Middle frontal gyrus (tissue), 1 donor: ENCODE data around the gene YES1.
"Not testable (repeated sequence)": the region's sequence is repeated elsewhere in the genome, so short reads cannot be mapped to it uniquely, and the experiment has no call there.

ENCODE experiments used
- DNase-seq: peaks from one replicate; pipeline ENCODE4 v3.0.0-alpha.2; 2015; ENCODE audit warnings: low spot score; ENCODE audit errors: extremely low spot score

Gene YES1

DNA sequence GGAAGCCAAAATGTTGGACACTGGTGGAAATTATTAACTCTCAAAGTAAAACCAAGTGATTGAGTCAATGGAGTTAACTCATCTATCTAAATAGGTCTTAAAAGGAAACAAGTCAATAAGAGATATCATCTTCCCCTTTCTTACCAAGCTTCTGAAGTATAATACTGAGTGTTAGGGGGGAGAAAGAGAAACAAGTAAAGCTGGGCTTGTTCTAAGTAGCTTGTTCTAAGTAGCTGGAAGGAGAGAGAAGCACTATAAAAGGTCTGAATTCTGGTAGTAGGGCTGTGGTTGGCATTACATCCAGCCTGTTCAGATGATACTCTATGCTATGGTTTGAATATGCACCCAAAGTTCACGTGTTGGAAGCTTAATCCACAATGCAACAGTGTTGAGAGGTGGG, 26.8 kb downstream of the YES1 start:
- no peak for DNase-seq

DNA sequence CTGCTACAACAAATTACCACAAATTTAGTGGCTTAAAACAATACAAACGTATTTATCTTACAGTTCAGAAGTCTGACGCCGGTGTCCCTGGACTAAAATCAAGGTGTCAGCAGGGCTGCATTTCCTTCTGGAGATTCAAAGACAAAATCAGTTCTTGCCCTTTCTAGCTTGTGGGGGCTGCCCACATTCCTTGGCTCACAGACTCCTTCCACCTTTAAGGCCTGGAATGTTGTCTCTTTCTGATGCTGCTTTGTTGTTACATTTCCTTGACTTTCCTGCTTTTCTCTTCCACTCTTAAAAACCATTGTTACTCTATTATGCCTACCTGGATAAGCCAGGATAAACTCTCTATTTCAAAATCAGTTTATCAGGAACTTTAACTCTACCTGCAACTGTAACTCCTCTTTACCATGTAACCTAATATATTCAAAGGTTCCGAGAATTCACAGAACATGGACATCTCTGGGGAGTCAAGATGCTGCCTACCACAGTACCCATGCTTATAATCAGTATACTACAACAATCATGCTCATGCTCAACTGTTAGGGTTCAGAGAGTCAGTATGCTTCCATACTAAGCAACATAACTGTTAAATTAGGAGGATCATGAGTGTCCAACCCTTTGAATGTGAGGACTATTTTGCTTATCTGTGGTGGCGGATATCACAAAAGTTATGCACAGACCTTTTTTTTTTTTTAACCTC, 27.4 kb downstream of the YES1 start:
- DNase-seq: no peak

DNA sequence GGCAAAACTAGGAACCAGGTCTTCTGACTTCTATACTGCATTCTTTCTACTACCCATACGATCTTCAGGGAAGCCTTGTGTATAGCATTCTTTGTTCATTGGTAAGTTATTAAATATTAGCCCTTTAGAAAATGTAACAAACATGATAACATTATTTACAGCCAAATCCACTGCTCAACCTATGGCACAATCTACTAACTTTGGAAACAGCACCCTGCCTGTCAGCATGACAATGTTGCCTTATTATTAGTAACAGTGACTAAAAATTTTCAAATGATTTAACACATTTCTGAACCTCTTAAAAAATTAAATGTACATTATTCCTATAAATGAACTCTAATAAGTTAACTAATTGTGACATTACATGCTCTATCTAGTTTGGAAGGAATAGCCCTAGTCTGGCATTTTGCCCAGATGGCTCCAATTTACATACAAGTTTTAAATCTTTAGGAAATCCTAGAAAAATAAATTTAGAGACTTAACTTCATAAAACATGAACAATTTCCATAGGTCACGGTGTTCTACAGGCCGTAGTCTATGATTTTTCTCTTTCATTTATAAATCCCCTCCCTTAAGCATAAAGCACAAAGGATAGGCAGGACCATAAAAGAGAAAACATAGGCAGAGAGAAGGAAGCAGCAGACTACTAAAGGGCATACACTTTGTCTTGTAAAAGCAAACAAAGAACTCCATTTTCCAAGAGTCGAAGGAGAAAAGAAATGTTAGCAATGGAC, 33.7 kb downstream of the YES1 start:
- DNase-seq: no peak

DNA sequence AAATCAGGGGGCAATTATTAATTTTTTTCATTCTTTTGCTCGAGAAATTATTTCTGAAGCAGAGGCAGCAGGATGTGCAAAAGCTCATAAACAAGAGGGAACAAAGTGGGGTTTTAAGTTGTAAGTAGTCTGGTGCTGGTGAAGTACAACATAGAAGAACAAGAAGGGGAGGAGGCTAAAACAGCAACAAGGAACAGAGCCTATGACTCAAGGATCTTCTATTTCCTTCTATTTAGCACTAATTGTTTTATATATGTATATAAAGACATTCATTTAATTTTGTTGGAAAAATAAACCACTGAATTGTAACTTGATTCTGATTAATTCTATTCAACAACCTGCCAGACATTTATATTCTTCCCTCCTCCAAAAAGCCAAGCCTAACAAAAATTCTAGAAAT, 35.0 kb downstream of the YES1 start:
- DNase-seq: no peak

DNA sequence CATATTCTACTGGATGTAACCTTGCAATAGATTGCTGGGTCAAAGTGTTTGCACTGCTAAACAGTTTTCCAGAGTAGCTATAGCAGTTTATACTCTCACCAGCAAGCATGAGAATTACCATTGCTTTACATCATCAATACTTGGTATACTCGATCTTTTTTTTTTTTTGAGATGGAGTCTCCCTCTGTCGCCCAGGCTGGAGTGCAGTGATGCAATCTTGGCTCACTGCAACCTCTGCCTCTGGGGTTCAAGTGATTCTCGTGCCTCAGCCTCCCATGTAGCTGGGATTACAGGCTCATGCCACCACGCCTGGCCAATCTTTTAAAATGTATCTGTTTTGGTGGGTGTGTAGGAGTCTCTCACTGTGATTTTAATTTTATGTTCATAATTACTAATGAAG, 36.0 kb downstream of the YES1 start:
- DNase-seq: not testable (repeated sequence)

DNA sequence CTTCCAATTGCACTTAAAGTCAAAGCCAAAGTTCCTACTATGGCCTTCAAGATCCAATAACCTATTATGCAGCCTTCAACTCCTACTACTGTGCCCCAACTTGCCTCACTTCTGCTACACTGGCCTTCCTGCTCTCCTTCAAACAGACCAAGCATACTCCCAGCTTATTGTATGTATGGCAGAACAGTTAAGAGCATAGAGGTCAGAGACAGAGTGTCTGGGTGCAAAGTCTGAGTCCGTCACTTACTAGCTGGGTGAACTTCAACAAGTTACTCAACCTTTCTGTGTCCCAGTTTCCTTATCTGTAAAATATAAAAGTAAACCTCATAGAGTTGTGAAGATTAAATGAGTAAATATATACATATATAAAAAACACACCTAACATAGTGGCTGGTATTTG, 37.2 kb downstream of the YES1 start:
- no peak for DNase-seq

DNA sequence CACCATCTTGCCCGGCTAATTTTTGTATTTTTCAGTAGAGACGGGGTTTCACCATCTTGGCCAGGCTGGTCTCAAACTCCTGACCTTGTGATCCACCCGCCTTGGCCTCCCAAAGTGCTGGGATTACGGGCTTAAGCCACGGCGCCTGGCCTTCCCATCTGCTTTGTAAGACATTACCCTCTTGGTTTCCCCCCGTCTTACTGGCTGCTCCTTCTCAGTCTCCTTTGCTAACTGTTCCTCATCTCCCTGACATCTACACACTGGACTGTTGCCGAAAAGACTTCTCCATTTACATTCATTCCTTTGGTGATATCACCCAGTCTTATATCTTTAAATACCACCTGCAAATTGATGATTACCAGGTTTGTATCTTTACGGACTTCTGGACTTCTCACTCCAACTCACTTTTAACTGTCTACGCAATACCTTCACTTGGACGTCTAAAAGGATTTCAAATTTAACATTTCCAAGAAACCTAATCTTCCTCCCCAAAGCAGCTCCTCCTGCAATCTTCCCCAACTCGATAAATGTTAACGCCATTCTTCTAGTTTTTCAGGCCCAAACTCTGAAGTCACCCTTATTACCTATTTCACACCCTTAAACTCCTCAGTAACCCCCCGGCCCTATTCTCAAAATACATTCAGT, 37.9 kb downstream of the YES1 start:
- no peak for DNase-seq

DNA sequence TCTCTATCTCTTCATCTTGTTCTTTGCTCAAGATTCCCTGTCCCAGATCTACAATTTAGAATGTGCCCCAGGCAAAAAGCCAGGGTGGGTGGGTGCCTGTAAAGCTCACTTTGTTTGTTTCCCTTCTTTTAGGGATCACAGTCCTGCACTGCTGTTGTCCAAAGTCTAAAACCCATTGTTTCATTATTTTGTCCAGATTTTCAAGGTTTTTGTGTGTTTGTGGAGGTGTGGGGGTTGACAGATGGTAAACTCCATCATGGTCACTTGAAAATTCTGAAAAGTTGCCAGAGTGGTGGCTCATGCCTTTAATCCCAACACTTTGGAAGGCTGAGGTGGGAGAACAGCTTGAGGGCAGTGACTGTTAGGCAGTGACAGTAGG, 41.5 kb downstream of the YES1 start:
- DNase-seq: no peak

DNA sequence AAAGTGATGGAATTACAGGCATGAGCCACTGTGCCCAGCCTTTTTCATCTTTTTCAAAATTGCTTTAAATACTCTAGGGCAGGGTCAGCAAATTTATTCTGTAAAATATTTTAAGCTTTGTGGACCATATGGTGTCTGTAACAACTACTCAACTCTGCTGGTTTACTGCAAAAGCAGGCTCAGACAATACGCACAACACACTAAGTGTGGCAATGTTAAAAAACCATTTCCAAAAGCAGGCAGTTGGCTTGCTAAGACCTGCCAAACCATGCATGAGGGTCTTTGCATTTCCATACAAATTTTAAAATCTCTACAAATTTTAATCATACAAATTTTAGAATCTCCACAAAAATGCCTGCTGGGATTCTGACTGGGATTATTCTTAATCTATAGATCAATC, 44.1 kb downstream of the YES1 start:
- no peak for DNase-seq

DNA sequence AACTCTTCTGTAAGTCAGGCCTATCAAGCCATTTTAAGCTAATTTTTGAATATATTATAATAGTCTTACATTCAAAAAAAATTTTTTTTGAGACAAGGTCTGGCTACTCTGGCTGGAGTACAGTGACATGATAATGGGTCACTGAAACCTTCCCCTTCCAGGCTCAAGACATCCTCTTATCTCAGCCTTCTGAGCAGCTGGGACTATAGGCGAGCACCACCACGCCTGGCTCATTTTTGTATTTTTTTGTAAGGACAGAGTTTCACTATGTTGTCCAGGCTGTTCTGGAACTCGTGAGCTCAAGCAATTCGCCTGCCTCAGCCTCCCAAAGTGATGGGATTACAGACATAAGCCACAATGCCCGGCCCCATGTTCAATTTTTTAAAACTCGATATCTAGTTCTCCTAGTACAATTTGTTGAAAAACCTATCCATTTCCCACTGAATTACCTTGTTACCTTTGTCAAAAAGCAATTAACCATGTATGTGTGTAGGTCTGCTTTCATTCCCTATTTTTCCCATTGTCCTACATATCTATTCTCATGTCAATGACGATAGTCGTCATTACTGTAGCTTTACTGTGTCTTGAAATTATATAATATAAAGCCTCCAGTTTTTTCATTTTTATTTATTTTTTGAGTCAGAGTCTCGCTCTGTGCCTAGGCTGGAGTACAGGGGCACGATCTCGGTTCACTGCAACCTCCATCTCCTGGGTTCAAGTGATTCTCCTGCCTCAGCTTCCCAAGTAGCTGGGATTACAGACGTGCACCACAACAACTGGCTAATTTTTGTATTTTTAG, 44.8 kb downstream of the YES1 start:
- no peak for DNase-seq

DNA sequence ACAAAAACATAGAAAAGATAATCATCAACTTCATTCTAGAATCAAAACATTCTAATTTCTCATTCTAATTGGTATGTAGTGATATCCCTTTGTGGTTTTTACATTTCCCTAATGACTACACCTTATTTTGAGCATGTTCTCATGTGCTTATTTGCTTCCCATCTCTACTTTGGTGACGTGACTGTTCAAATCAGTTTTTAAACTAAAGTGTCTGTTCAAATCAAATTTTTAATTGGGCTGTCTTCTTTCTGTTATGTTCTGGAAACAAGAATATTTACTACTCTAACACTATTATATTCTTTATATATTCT, 45.5 kb downstream of the YES1 start:
- DNase-seq: no peak

DNA sequence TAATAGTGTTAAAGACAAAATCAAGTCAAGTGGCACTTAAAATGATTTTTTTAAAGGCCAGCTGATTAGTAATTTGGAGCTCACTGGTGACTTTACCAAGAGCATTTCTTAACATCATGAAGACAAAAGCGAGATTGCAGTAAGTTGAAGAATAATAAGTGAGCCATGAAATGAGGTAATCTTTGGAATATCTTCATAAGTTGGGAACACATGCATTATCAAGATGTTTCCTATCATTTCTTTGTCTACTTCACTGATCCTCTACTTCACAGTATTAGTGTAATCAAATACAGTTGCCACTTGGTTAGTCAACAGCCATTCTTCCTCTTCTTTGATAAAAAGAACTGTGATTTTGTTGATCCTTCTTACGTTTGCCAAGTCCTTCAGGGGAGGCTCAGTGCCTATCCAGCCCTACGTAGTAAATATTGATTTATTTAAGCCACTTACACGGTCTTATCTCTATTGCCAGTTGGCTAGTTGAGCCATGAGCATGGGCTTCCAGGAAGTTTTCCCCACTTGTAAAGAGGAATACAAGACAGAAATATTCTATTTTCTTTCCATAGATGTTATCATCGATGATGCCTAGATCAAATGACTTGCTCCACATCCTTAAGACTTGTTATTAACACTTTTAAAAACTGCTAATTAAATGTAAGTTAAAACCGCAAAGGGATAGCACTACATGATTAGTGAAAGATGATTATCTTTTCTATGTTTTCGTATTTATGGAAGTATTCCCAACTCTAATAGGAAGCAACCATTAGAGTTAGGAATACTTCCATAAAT, 46.1 kb downstream of the YES1 start:
- DNase-seq: no peak

DNA sequence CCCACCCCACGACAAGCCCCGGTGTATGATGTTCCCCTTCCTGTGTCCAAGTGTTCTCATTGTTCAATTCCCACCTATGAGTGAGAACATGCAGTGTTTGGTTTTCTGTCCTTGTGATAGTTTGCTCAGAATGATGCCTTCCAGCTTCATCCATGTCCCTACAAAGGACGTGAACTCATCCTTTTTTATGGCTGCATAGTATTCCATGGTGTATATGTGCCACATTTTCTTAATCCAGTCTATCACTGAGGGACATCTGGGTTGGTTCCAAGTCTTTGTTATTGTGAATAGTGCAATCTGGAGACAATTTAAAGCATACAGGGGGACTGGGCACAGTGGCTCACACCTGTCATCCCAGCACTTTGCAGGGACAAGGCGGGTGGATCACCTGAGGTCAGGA, 52.2 kb downstream of the YES1 start:
- DNase-seq: not testable (repeated sequence)

DNA sequence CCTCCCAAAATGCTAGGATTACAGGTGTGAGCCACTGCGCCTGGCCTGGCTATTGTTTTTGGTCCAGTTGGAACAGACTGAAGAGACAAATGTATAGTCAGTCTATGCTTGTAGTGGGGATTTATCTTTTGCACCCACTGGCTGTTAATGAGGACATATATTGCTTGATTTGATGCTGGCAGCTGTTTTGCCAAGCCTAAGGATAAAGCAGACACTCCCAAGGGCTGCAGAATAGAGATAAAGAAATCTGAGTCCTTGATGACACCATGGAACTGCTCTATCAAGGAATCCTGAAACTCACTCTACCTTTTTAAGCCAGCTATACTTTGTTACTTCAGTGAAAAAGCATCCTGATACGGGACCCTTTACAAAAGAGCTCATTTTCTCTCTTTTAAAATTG, 56.5 kb downstream of the YES1 start:
- no peak for DNase-seq

DNA sequence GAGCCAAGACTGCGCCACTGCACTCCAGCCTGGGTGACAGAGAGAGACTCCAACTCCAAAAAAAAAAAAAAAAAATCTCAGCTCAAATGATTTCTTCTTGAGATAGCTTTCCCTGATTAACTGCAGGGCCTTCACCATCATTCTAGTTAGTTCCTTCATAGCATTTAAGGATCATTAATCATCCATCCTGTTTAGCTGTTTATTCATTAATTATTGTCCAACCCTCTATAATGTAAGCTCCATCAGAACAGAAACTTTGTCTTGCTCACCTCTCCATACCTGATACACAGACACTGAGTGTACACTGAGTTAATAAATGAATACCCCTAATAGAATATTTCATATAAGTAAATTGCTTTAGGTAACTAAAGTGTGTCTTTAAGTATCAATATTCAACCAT, 57.4 kb downstream of the YES1 start:
- no peak for DNase-seq

DNA sequence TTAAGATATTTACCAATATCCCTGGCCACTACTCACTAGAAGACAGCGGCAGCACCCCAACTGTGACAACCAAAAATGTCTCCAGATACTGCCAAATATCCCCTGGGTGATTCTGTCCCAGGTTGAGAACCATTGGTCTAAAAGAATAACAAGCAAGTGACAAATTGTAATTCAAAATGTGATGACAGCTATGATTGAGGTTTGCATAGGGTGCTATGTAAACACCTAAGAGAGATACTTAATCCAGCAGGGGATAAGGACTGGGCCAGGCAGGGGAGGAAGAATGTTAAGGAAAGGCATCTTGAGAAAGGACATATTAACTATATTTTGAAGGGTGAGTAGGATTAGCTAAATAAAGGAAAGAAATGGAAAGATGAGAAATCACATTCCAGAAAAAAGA, 61.6 kb downstream of the YES1 start:
- DNase-seq: no peak

DNA sequence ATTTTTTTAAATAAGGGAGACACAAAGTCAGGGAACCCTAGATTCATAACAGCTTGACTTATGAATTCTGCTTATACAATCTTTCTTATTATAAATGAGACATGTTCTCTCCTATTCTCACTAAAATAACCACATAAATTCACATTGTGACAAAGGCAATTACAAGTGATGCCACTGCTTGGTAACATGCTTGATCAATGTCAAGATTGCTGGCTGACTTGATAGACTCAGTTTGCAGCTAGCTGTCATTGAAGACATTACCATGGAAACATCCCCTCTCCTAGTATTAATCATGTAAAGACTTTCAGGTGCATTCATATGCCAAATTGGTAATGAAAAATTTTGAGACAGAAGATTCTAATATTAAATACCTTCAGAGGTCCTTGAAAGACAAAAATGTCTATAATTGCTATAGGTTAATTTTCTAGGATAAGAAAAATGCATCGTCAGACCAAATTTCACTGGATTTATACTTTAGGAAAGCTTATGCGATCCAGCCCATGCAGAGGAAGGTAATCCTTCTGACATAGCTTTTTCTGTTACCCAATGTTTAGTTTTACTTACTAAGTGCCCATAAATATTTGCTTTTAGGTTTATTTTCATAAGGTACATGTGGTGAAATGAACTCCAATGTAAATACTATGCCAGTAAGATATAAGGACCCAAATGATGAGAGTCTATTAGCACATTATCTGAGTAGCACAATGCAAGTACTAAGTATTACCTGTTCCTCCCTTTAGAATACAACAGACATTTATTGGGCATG, 67.0 kb downstream of the YES1 start:
- no peak for DNase-seq

DNA sequence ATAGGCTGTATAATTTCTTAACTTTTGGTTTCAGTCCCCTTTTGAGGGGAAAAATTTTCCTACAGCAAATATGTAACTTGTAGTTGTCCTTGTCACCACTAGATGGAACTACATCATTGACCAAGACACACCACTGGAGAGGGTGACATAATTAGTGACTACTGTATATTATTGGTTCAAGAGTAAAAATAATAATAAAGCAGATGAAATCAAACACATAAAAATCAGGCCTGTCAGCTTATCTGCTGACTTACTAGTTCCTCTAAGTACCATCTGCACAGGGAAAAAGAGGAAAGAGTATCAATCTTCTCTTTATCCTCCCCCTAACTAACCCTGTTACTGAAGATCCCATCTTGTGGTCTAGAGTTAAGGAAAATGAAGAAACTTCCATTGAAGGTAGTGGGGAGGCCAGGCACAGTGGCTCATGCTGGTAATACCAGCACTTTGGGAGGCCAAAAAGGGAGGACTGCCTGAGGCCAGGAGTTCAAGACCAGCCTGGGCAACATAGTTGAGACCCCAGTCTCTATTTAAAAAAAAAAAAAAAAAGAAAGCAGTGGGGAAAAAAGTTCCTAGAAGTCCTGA, 70.0 kb downstream of the YES1 start:
- DNase-seq: no peak

DNA sequence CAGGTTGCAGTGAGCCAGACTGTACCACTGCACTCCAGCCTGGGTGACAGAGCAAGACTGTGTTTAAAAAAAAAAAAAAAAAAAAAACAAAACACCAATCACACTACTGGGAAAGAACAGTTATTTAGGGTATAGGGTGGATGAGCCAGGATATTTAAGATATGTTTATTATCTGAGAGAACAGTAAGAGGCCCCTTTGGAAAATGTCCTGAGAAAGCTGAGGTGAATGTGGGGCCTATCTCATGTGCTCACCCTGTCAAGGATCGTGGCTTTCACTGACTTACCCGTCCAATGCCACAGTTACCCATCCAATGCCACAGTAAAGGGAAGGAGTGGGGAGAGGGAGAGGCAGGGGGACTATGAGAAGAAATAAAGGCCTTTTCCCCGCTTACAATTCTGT, 79.7 kb downstream of the YES1 start:
- no peak for DNase-seq

DNA sequence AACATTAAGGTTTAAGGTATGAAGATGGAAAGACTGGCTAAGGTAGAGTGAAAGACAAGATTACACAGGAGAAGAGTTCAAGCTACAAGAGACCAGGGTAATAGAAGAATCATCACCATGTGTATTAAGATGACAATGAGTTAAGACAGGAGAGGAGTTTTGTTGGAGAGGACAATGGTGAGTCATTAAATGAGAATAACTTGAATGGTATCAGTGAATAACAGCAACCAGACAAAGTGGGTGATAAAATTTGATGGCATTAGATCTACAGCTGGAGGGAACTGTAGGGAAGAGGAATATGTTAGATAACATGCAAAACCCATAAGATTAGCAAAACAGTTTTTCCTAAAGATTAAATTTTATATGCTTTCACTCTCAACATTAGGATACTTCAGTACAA, 80.9 kb downstream of the YES1 start:
- no peak for DNase-seq
